K562 (cell line): ENCODE results near the gene PLA2G7. TPM values are rescaled to one million over a fixed set of nuclear protein-coding genes. Genes with fewer than 3 reads are reported as not detected.

Source experiments
- ATAC-seq: fragments of 200-7000 bp; cut with Tn5 transposase; 3 replicates; pipeline ENCODE4 v1.9.1; 2020; ENCODE audit warnings: moderate library complexity
- BruUV-seq: library from RNA; stranded (reverse); fragments of 400-500 nt; replicated peaks from 2 replicates; lab custom pipeline; 2021; lab: Mats Ljungman, UMichigan
- CTCF ChIA-PET: fragments of 300-600 bp; formaldehyde crosslinking; extraction: SDS; loops from one replicate; lab custom pipeline; 2021; ENCODE audit warnings: low intra/inter-chr PET ratio; lab: Yijun Ruan, JAX
- POLR2A ChIA-PET: fragments of 300-600, 350-650 bp; sonication (Branson Sonifier 250); formaldehyde crosslinking; extraction: SDS; loops from one replicate; lab custom pipeline; 2021; ENCODE audit warnings: antibody characterized with exemption, inconsistent platforms; lab: Yijun Ruan, JAX
- DNase-seq, 4 experiments: peaks; one replicate each; pipeline versions ENCODE4 v3.0.0 to v3.0.0-alpha.2; 2011 to 2018; ENCODE audit warnings: low spot score in 3 of 4, mixed read lengths in 3 of 4; ENCODE audit errors: extremely low read depth in 1 of 4
- FAIRE-seq: peaks from 2 replicates; lab custom pipeline; 2011; peaks lifted over from hg19 to GRCh38; lab: Jason Lieb, UNC
- H2AFZ ChIP-seq: 2 replicates; pipeline ENCODE4 v1.6.0; 2011; ENCODE audit warnings: low read depth, low read length, control low read depth, inconsistent platforms
- H3K27ac ChIP-seq: fragments of 200-600 bp; 3 replicates; pipeline ENCODE4 v1.8.0; 2011; ENCODE audit warnings: low read depth, mild to moderate bottlenecking, control low read depth, inconsistent platforms, low read length, moderate library complexity, mixed read lengths; ENCODE audit errors: extremely low read depth
- H3K27me3 ChIP-seq, 2 experiments: fragments of 300-600 bp in 1 of 2; 2 replicates in 1 of 2; 3 replicates in 1 of 2; pipeline versions ENCODE4 v1.6.0 to v1.8.0; 2011; ENCODE audit warnings: inconsistent platforms in 2 of 2, low read length in 2 of 2, mild to moderate bottlenecking in 1 of 2, mixed read lengths in 1 of 2, moderate library complexity in 1 of 2; ENCODE audit not compliant: control insufficient read depth in 2 of 2, insufficient read depth in 2 of 2
- H3K36me3 ChIP-seq: fragments of 300-600 bp; 3 replicates; pipeline ENCODE4 v1.8.0; 2011; ENCODE audit warnings: mild to moderate bottlenecking, low read length, inconsistent platforms; ENCODE audit not compliant: control insufficient read depth, insufficient read depth
- H3K4me1 ChIP-seq, 2 experiments: fragments of 200-600 bp in 1 of 2; replicated peaks in 1 of 2; 2 replicates in 1 of 2; 3 replicates in 1 of 2; pipeline versions ENCODE4 v1.5.1 to v1.8.0; 2011; ENCODE audit warnings: inconsistent platforms in 2 of 2, low read length in 2 of 2, mild to moderate bottlenecking in 1 of 2, mixed read lengths in 1 of 2, moderate library complexity in 1 of 2; ENCODE audit not compliant: control insufficient read depth in 2 of 2, insufficient read depth in 2 of 2
- H3K4me2 ChIP-seq: 2 replicates; pipeline ENCODE4 v1.6.1; 2011; ENCODE audit warnings: low read length, control low read depth, inconsistent platforms, mixed read lengths; ENCODE audit not compliant: insufficient read depth
- H3K4me3 ChIP-seq: fragments of 200-600 bp; sonication (generic), shearing (Covaris generic); 2 replicates; pipeline ENCODE4 v1.5.1; 2016; ENCODE audit warnings: control low read depth, inconsistent platforms
- H3K79me2 ChIP-seq: fragments of 200-600 bp; 3 replicates; pipeline ENCODE4 v1.8.0; 2011; ENCODE audit warnings: low read length, inconsistent platforms; ENCODE audit not compliant: control insufficient read depth, insufficient read depth
- H3K9ac ChIP-seq, 2 experiments: 2 replicates each; pipeline versions ENCODE4 v1.6.0 to v1.6.1; 2011; ENCODE audit warnings: low read depth in 2 of 2, low read length in 2 of 2, control low read depth in 1 of 2, inconsistent platforms in 1 of 2, mild to moderate bottlenecking in 1 of 2, mixed read lengths in 1 of 2; ENCODE audit not compliant: insufficient read depth in 1 of 2
- H3K9me1 ChIP-seq: one replicate; pipeline ENCODE4 v1.6.0; 2011; ENCODE audit warnings: inconsistent platforms, mild to moderate bottlenecking, low read length, moderate library complexity; ENCODE audit not compliant: control insufficient read depth, insufficient read depth
- H3K9me3 ChIP-seq: replicated peaks from 2 replicates; pipeline ENCODE4 v1.5.1; 2011; ENCODE audit warnings: low read depth, low read length, inconsistent platforms; ENCODE audit not compliant: control insufficient read depth, insufficient read depth
- H4K20me1 ChIP-seq: replicated peaks from 2 replicates; pipeline ENCODE4 v1.6.1; 2011; ENCODE audit warnings: low read length, inconsistent platforms, mixed read lengths; ENCODE audit not compliant: control insufficient read depth, insufficient read depth
- HDGF ChIP-seq: fragments of 450-650 bp; IDR thresholded peaks from 2 replicates; pipeline ENCODE4 v1.6.1; 2016
- RAD51 ChIP-seq: fragments of 450-650 bp; IDR thresholded peaks from 2 replicates; pipeline ENCODE4 v1.7.1; 2016; ENCODE audit warnings: low read depth, mild to moderate bottlenecking, borderline replicate concordance
- RHOXF2B ChIP-seq: fragments of 250-450 bp; sonication (Bioruptor Pico); conservative IDR thresholded peaks from 2 replicates; pipeline ENCODE4 v1.5.1; 2021
- SOX6 ChIP-seq: fragments of 450-650 bp; IDR thresholded peaks from 2 replicates; pipeline ENCODE4 v1.6.1; 2014; ENCODE audit warnings: mild to moderate bottlenecking
- ZNF134 ChIP-seq: fragments of 250-450 bp; sonication (Bioruptor Pico); conservative IDR thresholded peaks from 2 replicates; pipeline ENCODE4 v1.4.0; 2020
- ZNF174 ChIP-seq: fragments of 250-450 bp; sonication (Bioruptor Pico); IDR thresholded peaks from 2 replicates; pipeline ENCODE4 v1.4.0; 2020; ENCODE audit warnings: mild to moderate bottlenecking
- ZNF408 ChIP-seq: fragments of 250-450 bp; sonication (Bioruptor Pico); IDR thresholded peaks from 2 replicates; pipeline ENCODE4 v1.4.0; 2020; ENCODE audit warnings: low read depth, mild to moderate bottlenecking, moderate library complexity
- WGBS: fragments of 100-300 bp; shearing (Covaris generic); methylation state at CpG from one replicate; pipeline ENCODE4 v1.1.6; 2016; ENCODE audit warnings: low coverage, mixed read lengths; ENCODE audit not compliant: insufficient coverage; ENCODE audit errors: missing lambda C conversion rate; 5-methylcytosine and 5-hydroxymethylcytosine counted together
- in situ Hi-C: fragments of 300-500 bp; cut with MboI; formaldehyde crosslinking; loops from 4 replicates; pipeline ENCODE4 v1.15.0; 2018; ENCODE audit warnings: inconsistent platforms, mixed read lengths
- intact Hi-C: fragments of 100-400 bp; cut with micrococcal nuclease; formaldehyde crosslinking; loops from 2 replicates; pipeline ENCODE4 v1.14.2; 2022
- polyA plus RNA-seq, 8 experiments: library from polyadenylated mRNA; depleted of rRNA in 4 of 8; stranded (reverse) in 5 of 8; unstranded in 3 of 8; fragments of >200 nt; fragmentation: Nextera tagmentation in 2 of 8; fragmentation: Illumina TruSeq in 1 of 8; extraction: Ambion mirVana in 2 of 8; extraction: Trizol in 1 of 8; gene quantifications; 2 replicates each; pipeline versions ENCODE4 v1.2.1 to v1.2.3, GENCODE V29; 2011 to 2014; ENCODE audit warnings: inconsistent platforms in 1 of 8, missing spikeins in 1 of 8
- total RNA-seq, 7 experiments: library from RNA; depleted of rRNA in 6 of 7; stranded (reverse); fragments of >200 nt in 6 of 7; fragmentation: Illumina TruSeq in 2 of 7; extraction: Trizol in 2 of 7; gene quantifications; 2 replicates each; pipeline versions ENCODE4 v1.2.1 to v1.2.3, GENCODE V29; 2011 to 2021; ENCODE audit warnings: low replicate concordance in 1 of 7

Gene PLA2G7
- total and polyA plus RNA-seq, 9 of the 15 experiments (the other 6 are each of a cell fraction or from before 2014, with no cell fraction given) = not detected

DNA sequence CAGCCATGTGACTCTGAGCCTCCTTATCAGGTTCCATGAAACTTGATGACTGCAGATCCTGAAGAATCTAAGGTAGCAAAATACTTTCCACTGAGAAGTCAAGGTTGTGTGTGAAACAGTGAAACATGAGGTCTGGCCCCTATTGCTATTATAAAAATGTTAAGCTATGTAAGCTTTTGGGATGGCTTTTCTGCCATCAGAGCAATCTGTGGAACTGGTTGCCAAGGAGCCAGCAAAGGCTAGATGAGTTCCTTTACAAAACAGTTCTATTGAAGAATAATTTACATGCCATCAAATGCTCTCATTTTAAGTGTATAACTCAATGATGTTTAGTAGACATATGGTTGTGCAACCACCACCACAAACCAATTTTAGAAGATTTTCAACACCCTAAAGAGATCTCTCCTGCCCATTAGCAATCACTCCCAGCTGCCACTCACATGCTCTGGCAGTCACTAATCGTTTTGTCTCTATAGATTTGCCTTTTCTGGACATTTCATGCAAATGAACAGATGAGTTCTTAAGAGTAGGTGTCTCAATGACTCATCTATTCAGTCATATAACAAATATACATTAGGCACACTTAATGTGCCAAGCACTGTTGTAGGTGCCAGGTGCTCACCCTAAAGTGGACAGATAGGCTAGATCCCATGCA is 38.2 kb upstream of the PLA2G7 start:
- H2AFZ ChIP-seq = no peak overlapping the region
- FAIRE-seq = no peak

DNA sequence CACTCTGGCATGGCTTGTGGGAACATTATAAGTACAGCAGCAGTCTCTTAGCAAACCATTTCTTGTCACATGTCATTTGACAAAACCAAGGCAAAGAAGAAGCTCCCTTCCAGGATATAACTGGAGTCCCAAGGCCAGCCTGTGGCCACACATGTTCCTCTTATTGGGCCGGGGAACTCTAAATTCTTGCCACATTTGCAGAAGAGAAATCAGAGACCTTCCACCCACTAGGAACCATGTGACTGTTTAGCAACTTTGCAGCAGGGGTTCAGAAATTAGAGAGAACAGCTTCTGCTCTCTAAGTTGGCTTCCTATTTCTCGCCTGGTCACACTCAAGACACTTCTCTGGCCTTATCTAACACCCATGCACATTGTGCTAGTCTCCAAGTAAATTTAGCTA is 37.6 kb upstream of the PLA2G7 start:
- Histone ChIP-seq H3K9me3 (no peaks in the 10 kb centered on the region), H3K4me1 (peaks cover 2 to 4% of the 10 kb centered on the region in 2 experiments; a peak in 2 of 5 replicates), H3K27me3 (peaks cover 0 to 11% of the 10 kb centered on the region in 2 experiments; a peak in 1 of 5 replicates), H2AFZ (no peak overlapping the region), H3K9me1 (no peaks in the 10 kb centered on the region), H3K4me3 (no peak overlapping the region), H3K9ac (no peak overlapping the region), H3K4me2 (no peak overlapping the region), H3K36me3 (no peaks in the 10 kb centered on the region), H4K20me1 (no peaks in the 10 kb centered on the region), H3K27ac (no peak overlapping the region), H3K79me2 (no peaks in the 10 kb centered on the region)
- 4% methylated on average over 2 of the region's 2 CpGs for WGBS
- in situ Hi-C loops (no loop called here), intact Hi-C loops (no loop called here)
- BruUV-seq = no TSS peak
- ChIA-PET CTCF (no interaction called here), POLR2A (no interaction called here)
- FAIRE-seq (no peak), DNase-seq (no peak), ATAC-seq (no peak)
- TF ChIP-seq ZNF408 (CRISPR knock-in tag) (no peak), SOX6 (no peak), ZNF134 (CRISPR knock-in tag) (no peak)

More for the DNA sequence above, 38.2 kb upstream of the PLA2G7 start:
- Histone ChIP-seq H3K79me2 (no peaks in the 10 kb centered on the region), H3K9me3 (no peaks in the 10 kb centered on the region), H3K4me1 (peaks cover 2 to 4% of the 10 kb centered on the region in 2 experiments; a peak in 2 of 5 replicates), H4K20me1 (no peaks in the 10 kb centered on the region), H3K4me2 (no peak overlapping the region), H3K27me3 (peaks cover 0 to 11% of the 10 kb centered on the region in 2 experiments; a peak in 1 of 5 replicates), H3K4me3 (no peak overlapping the region), H3K9ac (no peak overlapping the region), H3K36me3 (no peaks in the 10 kb centered on the region), H3K27ac (no peak overlapping the region), H3K9me1 (no peaks in the 10 kb centered on the region)
- POLR2A ChIA-PET = no interaction called here
- CTCF ChIA-PET = no interaction called here
- no peak for TF ChIP-seq RHOXF2B (CRISPR knock-in tag)
- no peak for TF ChIP-seq RAD51
- no peak for TF ChIP-seq ZNF174 (CRISPR knock-in tag)
- TF ChIP-seq HDGF = no peak
- in situ Hi-C loops = no loop called here
- intact Hi-C loops = no loop called here
- WGBS = 0% methylated on average over 1 of the region's 1 CpG
- no peak for DNase-seq
- no peak for ATAC-seq
- no TSS peak for BruUV-seq
